SKM-1 (cell line): ENCODE measurements around the gene SHC3.

Experiments
- DNase-seq: peaks from one replicate; lab custom pipeline; 2025; ENCODE audit not compliant: unreplicated experiment; lab: John Stamatoyannopoulos, UW

SHC3 gene

GRCh38 chr9:89026876-89027275 lies 151.7 kb downstream of the SHC3 start:
- no peak for DNase-seq

DNA sequence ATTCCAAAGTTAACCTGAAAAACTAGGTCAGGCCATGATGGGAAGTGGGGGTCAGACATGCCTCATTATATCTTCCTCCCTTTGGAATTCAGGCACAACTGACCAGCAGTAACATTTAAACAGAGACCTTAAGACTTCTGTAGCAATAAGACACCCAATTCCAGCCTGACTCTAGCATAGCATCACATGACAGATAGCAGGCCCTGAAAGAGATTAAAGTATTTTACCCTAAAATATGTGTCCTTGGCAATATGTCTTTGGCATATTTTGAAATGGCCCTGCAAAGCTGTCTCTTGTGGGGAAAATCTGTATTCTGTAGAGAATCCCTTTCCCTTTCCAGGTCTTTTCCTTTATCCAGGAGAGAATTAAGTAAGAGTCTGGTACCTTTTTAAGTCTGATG lies 153.1 kb downstream of the SHC3 start:
- DNase-seq: no peak

GRCh38 chr9:89024727-89025126 lies 153.9 kb downstream of the SHC3 start:
- DNase-seq: no peak

- DNase-seq: peak; percentile 60
Measured at GRCh38 chr9:89023740-89024139, 154.9 kb downstream of the SHC3 start.

GRCh38 chr9:89022902-89023301 lies 155.7 kb downstream of the SHC3 start:
- DNase-seq: no peak

DNA sequence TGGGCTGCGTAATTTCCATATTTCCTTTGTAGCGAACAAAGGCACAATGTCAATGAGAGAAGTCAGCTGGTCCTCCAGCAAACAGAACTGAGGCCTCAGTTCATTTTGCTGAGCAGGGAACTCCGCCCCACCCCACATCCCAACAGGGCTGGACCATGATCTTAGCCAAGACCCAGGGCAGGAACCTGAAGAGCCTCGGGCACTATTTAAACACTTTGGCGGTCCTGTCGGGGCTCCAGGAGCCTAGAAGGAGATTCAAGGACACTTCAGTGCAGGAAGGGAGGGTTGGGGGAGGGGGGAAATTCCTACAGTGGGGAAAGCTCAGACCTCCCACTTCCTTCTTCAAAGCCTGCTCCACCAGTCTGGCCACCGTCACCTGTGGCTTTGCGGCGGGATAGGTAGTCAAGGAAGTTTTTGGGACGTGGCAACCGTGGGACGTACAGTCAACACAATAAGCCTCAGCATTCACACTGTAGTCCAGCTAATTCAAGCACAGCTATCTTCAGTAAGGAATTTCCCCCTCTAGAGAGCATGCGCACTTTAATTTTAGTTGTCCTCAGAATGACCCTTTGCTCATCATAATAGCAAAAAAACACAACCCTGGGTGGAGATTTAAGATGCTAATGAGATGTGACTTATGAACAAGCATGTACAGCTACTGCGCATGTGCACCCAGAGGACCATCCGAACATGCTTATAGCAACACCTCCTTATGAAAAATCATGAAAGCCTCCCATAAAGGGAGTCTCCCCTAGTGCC lies 156.4 kb downstream of the SHC3 start:
- DNase-seq: no peak

- no peak for DNase-seq
Measured at GRCh38 chr9:89021154-89021803, 157.3 kb downstream of the SHC3 start.

DNA sequence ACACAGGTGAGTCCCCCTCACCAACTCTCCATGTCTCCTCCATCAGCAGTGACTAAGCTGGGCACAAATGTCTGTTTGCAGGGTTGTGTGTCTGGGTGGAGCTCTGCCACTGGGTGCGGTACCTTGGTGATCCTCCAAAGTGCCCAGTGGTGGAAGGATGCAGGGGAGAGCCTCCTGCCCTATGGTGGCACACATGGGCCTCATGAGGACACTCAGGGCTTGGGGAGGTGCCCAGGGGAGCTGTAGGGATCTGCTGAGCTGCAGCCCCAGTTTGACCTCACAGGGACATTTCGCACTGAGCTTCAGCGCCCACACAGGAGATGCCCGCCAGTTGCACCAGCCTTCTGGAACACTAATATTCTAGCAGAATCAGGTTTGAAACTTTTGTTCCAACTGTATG lies 157.9 kb downstream of the SHC3 start:
- no peak for DNase-seq

DNA sequence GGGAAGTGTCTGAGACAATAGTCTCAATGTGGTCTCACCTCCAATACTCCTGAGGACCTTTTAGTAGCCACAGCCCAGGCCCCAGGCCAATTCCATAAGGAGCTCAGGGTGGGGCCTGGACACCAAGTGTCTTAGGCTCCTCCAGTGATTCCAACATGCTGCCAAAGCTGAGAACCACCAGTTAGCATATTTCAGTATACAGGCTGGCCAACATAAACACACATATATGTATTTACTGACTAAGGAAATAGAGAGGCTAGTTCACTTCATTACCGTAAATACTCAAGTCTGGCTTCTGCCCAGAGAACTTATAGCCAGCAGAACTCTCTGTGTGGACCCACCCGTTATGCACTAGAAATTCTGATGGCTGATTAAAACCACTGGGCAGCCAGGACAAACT lies 163.3 kb downstream of the SHC3 start:
- DNase-seq: no peak

DNA sequence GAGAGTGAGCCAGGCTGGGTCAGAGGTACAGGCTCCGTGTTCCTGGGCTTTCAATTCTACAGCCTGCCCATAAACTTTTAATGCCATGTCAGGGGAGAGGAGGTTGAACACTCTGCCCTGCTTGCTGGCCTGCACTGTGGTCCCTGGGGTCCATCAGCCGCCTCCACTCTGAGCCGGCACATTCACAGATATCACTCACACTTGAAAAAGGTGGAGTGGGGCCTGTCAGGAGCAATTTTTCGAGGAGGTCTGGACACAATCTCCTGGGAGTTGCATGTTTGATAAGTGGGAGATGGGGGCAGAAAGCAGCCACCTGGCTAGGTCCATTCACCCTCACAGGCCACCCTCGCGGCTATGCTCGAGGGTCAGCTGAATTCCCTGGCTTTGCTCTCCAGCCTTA lies 164.5 kb downstream of the SHC3 start:
- no peak for DNase-seq

- no peak for DNase-seq
Measured at GRCh38 chr9:89013660-89014059, 165.0 kb downstream of the SHC3 start.

- DNase-seq: no peak
Measured at GRCh38 chr9:89012294-89013042, 166.2 kb downstream of the SHC3 start.

DNA sequence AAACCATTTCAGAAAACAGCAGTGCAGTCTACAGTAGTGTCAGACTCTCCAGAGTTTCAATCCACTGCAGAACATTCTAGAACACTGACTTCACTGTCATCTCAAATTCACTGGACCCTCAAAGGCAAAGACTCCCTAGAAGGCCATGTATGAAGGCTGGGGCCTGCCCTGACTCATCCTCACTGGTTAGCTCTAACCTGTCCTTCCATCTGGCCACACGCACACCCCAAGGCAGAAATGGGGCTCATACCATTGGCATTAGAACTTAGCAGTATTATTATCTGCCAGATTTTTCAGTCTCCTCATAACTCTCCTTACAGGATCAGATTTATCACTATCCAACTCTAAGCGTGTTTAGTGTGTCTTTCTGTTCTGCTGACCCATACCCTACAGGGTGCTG lies 166.9 kb downstream of the SHC3 start:
- no peak for DNase-seq

- no peak for DNase-seq
Measured at GRCh38 chr9:89010526-89011111, 168.0 kb downstream of the SHC3 start.

- DNase-seq: no peak
Measured at GRCh38 chr9:89010056-89010455, 168.6 kb downstream of the SHC3 start.

DNA sequence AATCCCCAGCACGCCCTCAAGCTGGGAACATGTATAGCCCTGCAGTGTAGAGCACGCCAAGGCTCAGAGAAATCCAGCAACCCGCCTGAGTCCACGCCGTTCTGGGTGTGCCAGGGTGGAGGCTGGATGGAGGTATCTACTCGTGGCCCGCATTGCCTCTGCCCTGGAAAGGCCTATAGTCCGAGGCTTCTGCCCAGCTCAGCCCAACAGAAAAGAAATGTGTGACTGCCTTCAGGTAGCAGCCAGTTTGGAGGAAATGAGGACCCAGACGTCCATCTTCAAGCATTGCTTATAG lies 169.1 kb downstream of the SHC3 start:
- DNase-seq: no peak

DNA sequence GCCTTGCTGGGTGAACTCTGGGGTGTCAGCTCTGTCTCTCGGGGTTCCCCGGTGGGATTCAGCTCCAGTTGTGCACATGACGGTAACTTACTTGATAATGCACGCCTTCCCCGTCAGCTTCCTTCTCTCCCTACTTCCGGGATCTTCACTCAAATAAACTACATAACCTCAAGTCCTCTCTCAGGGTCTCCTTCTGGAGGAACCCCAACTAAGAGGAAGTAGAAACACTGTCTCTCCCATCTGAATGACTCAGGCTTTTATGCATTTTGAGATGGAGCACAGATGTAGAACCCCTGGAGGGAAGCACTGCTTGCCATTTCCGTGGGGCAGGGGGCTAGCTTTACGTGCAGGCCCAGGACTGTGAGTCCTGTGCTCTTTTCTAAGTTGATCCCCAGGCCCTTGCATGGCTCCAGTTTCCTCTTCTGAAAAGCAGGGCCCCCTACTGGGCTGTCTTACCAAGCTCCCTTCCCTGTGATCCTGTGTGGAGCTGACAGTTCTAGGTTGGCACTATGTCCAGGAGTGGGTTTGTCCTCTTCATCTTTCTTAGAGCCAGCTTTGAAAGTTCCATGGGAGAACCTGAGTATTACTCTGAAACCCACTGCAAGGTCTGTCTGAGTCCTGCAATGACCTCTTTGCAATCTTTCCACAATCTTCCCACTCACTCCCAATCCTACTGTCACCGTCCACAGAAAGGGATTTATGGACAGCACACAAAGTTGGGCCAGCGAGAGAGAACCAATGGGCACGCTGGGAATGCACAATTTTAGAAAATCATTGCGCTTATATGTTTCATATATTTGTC lies 169.7 kb downstream of the SHC3 start:
- no peak for DNase-seq

DNA sequence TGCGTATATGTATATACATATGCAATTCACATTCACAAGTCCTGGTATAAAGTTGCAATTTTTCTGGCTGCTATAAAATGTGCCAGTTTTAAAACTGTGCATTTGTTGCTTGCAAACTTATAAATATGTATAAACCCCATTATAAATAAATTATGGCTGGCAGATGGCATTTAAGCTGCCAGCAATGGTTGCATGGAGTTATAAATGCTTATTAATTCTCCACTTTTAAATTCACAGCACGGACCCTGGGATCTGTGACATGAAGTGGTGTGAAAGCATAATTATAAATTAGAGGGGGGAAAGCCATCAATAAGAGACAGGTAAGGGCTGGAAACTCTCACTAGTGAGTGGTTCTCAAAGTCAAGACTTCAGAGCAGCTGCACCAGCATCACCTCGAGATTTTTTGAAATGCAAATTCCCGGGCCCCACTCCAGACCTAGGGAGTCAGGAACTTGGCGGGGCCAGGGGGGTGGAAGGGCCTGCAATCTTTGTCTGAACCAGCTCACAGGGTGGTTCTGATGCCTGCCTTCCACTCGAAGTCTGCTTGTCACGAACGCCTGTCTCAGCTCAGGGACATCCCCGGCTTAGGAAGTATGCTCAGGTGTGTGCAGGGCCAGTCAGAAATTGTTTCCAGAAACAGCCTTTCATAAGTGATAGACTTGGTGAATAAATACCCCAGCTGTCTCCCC lies 170.4 kb downstream of the SHC3 start:
- DNase-seq: no peak

DNA sequence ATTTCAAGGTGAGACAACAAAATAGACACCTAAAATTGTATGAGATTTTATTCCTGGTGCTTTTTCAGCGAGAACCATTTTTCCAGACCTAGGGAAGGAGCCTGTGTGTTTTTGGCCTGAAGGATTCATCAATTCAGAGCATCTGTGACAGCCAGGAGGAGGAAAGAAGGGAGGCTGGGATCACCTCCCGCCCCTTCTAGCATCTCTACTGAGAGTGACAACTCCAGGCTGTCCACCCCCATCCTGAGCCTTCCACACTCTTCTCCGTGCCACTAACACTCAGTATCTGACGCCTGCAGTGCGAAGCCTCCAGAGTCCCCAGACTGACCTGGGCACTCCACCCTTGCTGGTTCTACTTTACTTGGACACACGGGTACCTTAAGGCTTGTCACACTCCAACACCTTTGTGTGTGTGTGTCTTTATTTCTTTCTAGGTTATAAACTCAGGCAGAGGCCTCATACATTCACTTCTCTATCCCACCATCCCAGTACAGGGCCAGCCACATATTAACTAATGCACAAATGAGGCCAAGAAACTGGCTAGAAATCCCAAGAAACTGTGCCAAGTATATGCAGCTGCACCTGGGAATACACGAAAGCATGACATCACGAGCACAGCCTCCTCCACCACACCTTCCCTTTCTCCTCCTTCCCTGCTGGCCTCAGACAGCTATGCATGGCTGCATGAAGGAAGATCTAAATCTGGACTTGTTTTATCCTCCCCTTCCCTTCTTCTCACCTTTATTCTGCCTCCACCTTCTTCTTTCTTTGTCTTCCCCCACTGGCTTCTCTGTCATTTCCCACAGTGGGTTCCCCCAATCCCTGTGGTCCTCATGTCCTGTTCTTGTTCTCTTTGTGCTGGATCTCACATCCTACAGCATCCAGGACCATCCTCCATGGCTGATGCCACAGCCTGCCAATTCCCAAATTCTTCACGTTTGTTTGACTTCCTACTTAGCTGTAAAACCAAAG lies 171.3 kb downstream of the SHC3 start:
- DNase-seq: no peak
